ENCODE results near the gene FGB.

- TF ChIP-seq CTCF (IDR thresholded peaks at IDR 0.05) (no peak), EZH2 (IDR thresholded peaks at IDR 0.05; ENCODE audit: borderline replicate concordance, insufficient read depth, low read depth, low read length, poor library complexity, severe bottlenecking) (no peak)
These were observed 41.2 kb upstream of the FGB start for GRCh38 chr4:154521607-154522006.
